NAMALWA (cell line): ENCODE measurements around the gene VRK1.
"Not testable (repeated sequence)": the region's sequence is repeated elsewhere in the genome, so short reads cannot be mapped to it uniquely, and the experiment has no call there.

Source experiments
- DNase-seq: peaks from one replicate; pipeline ENCODE4 v3.0.0-alpha.2; 2015; ENCODE audit warnings: low spot score

Gene VRK1

DNA sequence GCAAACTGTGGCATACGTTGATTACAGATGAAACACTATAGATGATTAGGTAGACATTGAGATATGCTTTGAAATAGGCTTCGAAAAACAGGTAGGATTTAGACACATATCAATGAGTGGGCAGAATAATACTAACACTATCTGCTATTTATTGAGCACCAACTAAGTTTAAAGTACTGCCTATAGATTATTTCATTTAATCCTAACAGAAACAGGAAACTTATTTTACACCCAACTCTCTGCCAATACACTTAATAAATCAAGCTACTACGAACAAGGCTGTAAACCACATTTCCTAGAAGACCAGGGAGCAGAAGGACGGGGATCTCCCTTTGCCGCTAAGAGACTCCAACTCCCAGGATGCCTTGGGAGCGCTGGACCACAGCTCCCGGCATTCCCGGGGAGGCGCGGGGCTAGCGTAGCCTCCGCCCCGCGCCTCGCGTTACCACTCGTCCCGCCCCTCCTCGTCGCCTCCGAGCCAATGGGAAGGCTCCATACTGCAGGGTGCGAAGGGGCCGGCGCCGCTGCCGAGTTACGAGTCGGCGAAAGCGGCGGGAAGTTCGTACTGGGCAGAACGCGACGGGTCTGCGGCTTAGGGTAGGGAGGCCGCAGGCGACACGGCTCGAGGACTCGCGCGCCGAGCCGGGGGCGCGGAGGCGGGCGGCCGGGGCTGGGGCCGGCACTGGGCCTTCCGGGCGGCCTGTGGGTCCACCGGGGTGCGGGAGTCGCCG, at the start of gene VRK1:
VRK1 (plus strand) TSS at position 532 of the 731 bp plus-strand sequence. CDS start 36,090 bp downstream, outside the sequence.
- peak; percentile 95 for DNase-seq

- no peak for DNase-seq
These were observed 49.6 kb upstream of the VRK1 start for GRCh38 chr14:96747608-96748007.

- no peak for DNase-seq
These were observed 48.8 kb upstream of the VRK1 start for GRCh38 chr14:96748362-96748761.

DNA sequence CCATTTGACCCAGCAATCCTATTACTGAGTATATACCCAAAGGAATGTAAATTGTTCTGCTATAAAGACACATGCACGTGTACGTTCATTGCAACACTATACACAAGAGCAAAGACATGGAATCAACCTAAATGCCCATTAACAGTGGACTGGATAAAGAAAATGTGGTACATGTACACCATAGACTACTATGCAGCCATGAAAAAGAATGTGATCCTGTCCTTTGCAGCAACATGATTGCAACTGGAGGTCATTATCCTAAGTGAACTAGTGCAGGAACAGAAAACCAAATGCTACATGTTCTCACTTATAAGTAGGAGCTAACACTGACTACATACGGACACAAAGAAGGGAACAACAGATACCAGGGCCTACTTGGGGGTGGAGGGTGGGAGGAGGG, 45.7 kb upstream of the VRK1 start:
- no peak for DNase-seq

GRCh38 chr14:96752125-96752524, 45.1 kb upstream of the VRK1 start:
- no peak for DNase-seq

- no peak for DNase-seq
These were observed 44.6 kb upstream of the VRK1 start for GRCh38 chr14:96752594-96752993.

DNA sequence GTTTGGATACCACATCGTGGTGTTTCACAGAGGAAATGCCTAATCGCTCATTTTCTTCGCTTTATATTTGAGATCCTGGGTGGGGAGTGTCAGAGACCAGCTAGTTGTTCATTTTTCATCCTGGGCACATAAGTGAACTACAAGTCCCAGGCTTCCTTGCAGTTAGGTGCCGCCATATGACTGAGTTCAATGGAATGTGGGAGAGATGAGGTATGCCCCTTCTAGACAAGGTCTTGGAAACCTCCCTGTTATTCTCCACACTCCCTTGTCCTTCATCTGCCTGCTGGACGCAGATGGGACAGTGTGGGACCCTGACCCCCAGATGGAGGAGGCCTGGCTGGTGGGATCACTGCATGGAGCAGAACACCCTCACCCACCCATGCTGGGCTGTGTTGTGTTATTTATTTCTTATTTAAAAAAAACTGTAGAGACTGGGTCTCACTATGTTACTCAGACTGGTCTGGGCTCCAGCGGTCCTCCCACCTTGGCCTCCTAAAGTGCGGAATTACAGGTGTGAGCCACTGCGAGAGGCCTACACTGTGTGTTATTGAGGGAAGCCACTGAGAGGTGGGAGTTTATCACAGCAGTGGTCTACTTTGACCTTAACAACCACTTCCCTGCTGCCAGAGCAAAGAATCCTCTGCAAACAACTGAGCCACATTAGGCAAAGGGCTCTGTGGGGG, 42.9 kb upstream of the VRK1 start:
- DNase-seq = no peak

DNA sequence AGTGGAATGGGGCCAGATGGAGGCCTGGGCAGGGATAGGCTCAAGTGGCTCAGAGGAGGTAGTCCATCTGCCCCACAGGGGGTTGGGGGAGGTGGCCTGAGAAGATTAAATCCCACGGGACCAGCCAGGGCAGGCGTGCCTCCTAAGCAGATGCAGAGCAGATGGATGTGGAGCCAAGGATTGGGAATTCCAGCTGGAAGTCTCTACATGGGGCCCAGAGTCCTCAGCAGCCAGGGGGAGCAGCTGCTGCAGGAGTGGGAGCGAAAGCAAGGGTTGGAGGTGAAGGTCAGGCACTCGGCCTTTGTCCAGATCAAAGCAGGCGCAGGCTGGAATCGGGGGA, 42.4 kb upstream of the VRK1 start:
- no peak for DNase-seq

DNA sequence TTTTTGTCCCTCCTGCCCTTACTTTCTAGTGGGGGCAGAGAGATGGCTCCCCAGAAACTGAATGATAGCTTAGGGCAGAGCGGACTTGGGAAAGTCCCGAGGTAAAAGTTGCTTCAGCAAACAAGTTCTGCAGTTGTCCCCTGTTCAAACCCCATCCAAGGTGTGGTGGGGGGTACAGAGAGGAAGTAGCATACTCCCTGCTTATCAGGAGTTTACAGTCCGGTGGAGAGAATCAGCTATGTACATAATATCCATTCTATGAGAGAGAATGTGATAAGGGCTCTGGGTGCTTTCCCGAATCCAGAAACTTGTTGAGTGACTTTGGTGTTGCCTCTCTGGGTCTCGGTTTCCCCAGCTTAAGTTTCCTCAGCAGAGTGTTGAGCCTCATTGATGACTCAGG, 40.4 kb upstream of the VRK1 start:
- DNase-seq = no peak

DNA sequence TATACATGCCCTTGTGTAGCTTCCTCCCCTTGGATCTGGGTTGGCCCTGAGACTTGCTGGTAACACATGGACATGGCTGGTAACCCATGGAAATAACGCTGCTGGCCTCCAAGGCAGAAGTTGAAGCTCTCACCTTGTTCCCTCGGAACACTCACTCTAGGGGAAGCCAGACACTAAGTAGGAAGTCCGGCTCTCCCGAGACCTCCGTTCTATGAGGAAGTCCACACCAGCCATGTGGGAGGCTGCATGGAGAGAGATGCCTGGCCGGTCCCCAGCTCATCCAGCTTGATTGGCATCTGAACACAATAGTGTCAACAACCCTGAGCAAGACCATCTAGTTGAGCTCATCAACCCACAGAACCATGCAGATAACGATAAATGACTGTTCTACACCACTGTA, 39.7 kb upstream of the VRK1 start:
- no peak for DNase-seq

DNA sequence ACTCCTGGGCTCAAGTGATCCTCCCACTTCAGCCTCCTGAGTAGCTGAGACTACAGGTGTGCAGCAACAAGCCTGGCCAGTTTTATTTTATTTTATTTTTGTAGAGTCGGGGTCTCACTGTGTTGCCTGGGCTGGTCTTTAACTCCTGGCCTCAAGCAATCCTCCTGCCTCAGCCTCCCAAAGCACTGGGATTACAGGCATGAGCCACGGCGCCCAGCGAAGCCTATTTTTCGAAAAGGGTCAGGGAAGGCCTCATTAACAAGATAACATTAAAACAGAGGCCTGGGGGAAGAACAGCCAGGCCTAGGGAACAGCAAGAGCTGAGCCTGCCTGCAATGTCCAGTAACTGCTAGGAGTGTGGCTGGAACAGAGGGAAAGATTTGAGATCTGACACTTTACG, 36.1 kb upstream of the VRK1 start:
- no peak for DNase-seq

DNA sequence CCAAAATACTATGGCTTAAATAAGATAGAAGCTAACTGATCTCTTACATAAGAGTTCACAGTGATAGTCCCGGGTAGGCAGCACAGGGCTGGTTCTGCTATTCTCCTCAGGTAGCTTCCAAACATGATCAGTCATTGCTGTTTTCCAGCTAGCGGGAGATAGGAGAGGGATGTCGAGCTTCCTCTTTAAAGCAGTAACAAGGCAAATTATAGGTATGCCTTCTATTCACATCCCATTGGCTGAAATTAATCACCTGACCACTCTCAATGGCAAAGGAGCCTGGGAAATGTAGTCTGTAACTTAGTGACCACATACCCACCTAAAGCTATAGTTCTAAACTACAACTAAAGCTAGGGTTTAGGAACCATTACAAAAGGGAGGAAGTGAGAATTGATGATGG, 34.5 kb upstream of the VRK1 start:
- DNase-seq = peak; percentile 89

DNA sequence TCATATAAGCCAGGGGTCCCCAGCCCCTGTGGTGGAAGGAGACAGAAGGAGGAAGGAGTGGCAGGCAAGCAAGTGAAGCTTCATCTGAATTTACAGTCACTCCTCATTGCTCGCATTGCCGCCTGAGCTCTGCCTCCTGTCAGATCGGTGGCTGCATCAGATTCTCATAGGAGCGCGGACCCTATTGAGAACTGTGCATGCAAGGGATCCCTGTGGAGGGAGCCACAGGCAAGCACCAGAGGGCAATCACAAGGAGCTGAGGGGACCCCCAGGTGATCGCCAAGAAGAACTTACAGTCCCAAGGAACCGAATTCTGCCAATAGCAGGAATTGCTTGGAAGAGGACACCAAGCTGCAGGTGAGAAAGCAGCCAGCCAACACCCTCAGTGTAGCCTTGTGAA, 33.2 kb upstream of the VRK1 start:
- no peak for DNase-seq

DNA sequence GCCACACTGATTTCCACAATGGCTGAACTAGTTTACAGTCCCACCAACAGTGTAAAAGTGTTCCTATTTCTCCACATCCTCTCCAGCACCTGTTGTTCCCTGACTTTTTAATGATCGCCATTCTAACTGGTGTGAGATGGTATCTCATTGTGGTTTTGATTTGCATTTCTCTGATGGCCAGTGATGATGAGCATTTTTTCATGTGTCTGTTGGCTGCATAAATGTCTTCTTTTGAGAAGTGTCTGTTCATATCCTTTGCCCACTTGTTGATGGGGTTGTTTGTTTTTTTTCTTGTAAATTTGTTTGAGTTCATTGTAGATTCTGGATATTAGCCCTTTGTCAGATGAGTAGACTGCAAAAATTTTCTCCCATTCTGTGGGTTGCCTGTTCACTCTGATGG, 32.0 kb upstream of the VRK1 start:
- DNase-seq = not testable (repeated sequence)

DNA sequence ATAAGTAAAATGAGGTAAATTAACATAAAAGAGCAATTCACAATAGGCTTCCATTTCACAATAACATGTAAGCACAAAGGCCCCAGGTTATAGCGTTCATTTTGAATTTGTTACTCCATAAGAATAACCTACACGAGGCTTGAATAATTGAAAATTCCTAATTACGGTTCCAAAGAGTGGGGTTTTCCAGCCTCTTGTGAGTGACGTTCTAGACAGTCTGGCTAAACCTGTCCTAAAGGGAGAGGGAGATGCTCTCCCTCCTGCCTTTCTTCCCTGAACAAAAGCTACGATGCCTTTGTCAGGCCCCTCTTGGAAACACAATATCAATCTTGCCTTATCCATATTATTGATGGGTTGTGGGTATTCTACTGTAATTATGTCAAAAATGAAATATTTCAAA, 24.3 kb upstream of the VRK1 start:
- no peak for DNase-seq

DNA sequence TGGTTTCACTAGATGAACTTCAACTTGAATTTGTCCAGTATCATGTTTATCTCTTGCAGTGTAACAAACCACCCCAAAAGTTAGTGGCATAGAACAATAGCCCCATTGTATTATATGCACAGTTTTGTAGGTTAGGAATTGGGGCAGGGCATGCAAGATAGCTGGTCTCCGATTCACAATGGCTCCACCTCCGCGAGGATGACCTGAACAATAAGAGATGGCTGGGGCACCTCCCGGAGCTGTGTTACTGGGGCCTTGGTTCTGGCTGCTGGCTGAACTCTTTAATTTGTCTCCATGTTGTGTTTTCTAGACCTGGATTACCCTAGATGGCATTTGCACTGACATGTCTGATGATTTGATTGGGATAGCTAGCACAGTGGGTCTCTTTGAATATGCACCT, 20.4 kb upstream of the VRK1 start:
- no peak for DNase-seq

DNA sequence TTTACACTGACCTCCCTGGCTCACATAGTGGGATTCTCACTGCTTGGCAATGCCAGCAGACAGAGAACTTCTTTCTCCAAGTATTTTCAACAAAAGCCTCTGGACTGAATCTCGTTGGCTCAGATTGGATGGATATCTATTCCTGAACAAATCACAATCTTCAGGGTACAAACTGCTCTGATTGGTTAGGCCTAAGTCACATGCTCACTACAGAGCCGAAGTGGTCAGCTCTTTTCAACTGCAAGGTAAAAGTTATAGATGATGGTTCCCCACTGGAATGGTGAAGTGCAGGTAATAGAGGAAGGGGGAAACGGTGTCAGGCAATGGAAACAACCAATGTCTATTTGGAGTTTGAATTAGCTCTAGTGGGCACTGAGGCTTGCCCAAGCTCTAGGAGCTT, 16.7 kb upstream of the VRK1 start:
- DNase-seq = no peak

DNA sequence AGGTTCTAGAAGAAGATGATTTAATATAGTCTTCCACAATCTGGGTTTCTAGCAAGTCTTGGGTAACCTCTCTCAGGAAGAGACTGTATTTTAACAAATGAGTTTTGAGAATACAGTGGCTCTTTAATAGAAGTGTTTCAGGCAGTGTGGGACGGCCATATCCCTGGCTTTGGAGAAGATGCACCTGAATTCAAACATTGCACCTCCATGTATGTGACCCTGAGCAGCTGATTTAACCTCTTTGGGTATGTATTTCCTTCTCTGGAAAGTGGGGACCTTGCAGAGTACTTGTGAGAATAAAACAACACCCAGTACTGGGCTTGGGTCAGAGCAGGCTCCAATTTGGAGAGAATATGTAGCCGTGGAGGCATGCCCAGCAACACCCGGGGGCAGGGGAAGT, 15.8 kb upstream of the VRK1 start:
- DNase-seq = no peak

DNA sequence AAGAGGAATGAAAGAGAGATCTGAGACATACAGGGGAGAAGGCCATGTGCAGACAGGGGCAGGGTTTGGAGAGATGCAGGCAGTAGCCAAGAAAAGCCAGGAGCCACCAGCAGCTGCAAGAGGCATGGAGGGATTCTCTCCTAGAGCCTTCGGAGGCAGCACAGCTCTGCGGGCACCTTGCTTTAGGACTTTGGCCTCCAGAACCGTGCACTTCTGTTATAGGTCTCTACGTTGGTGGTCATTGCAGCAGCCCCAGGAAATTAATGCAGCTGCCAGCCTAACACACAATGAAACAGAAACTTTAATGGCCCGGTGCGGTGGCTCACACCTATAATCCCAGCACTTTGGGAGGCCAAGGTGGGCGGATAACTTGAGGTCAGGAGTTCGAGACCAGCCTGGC, 14.7 kb upstream of the VRK1 start:
- no peak for DNase-seq

- DNase-seq = no peak
These were observed 13.9 kb upstream of the VRK1 start for GRCh38 chr14:96783043-96783914.

DNA sequence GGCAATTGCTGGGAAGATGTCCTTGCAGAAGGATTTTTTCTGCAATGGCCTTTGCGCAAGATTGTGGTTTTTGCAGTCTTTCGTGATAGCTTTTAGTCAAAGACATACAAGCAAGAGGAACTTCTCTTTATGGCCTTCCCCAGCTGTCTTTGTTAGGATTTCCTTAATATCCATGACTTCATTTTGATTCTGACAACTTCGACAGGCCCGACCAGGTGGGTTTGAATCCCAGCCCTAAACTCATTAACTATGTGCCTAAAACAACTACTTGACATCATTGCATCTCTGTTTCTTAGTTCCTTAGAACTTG, 13.3 kb upstream of the VRK1 start:
- DNase-seq = no peak

GRCh38 chr14:96790186-96790585, 7.0 kb upstream of the VRK1 start:
- DNase-seq = no peak

- DNase-seq = no peak
These were observed 6.5 kb upstream of the VRK1 start for GRCh38 chr14:96790706-96791105.
